Activated naive CD4-positive, alpha-beta T cell treated with anti-CD3 and anti-CD28 coated beads, Interleukin-2, amount 50 U/mL, for 24 hours (primary cell): ENCODE data around the gene C20orf173.
A peak's percentile ranks its signal among the peaks of the same experiment; 100 is the strongest.

Experiments used
- H3K27ac Mint-ChIP-seq: one replicate; pipeline ENCODE4 v1.8.0; 2021; ENCODE audit warnings: mild to moderate bottlenecking, mixed read lengths
- H3K27me3 Mint-ChIP-seq: one replicate; pipeline ENCODE4 v1.8.0; 2021; ENCODE audit warnings: mixed read lengths
- H3K36me3 Mint-ChIP-seq: one replicate; pipeline ENCODE4 v1.8.0; 2021; ENCODE audit warnings: mixed read lengths
- H3K4me1 Mint-ChIP-seq: one replicate; pipeline ENCODE4 v1.8.0; 2021; ENCODE audit warnings: mixed read lengths
- H3K4me3 Mint-ChIP-seq: one replicate; pipeline ENCODE4 v1.8.0; 2021; ENCODE audit warnings: mild to moderate bottlenecking, mixed read lengths
- H3K9me3 Mint-ChIP-seq: one replicate; pipeline ENCODE4 v1.8.0; 2021; ENCODE audit warnings: mixed read lengths

Gene C20orf173

GRCh38 chr20:35503841-35504561 is 25.5 kb downstream of the C20orf173 start:
- Mint-ChIP-seq H3K36me3 (peaks cover 33% of the 10 kb centered on the region), H3K4me1 (peaks cover 41% of the 10 kb centered on the region), H3K27ac (peak overlapping the region; percentile 56), H3K4me3 (no peak overlapping the region), H3K9me3 (no peaks in the 10 kb centered on the region), H3K27me3 (no peaks in the 10 kb centered on the region)

DNA sequence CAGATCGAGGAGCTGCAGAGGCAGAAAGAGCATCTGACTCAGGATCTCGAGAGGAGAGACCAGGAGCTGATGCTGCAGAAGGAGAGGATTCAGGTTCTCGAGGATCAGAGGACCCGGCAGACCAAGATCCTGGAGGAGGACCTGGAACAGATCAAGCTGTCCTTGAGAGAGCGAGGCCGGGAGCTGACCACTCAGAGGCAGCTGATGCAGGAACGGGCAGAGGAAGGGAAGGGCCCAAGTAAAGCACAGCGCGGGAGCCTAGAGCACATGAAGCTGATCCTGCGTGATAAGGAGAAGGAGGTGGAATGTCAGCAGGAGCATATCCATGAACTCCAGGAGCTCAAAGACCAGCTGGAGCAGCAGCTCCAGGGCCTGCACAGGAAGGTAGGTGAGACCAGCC is 26.2 kb downstream of the C20orf173 start:
- Mint-ChIP-seq H3K27me3 (no peaks in the 10 kb centered on the region), H3K4me3 (no peak overlapping the region), H3K4me1 (peaks cover 41% of the 10 kb centered on the region), H3K36me3 (peaks cover 33% of the 10 kb centered on the region), H3K9me3 (no peaks in the 10 kb centered on the region), H3K27ac (peak overlapping the region; percentile 38)

- peaks cover 30% of the 10 kb centered on the region for H3K36me3 Mint-ChIP-seq
- H3K27me3 Mint-ChIP-seq = no peaks in the 10 kb centered on the region
- H3K9me3 Mint-ChIP-seq = no peaks in the 10 kb centered on the region
- peaks cover 40% of the 10 kb centered on the region for H3K4me1 Mint-ChIP-seq
- no peak overlapping the region for H3K4me3 Mint-ChIP-seq
- peak overlapping the region; percentile 57 for H3K27ac Mint-ChIP-seq
These were observed 27.1 kb downstream of the C20orf173 start for GRCh38 chr20:35502352-35502751.

- no peak overlapping the region for H3K4me3 Mint-ChIP-seq
- H3K27me3 Mint-ChIP-seq = no peaks in the 10 kb centered on the region
- no peak overlapping the region for H3K27ac Mint-ChIP-seq
- H3K9me3 Mint-ChIP-seq = no peaks in the 10 kb centered on the region
- peaks cover 27% of the 10 kb centered on the region for H3K4me1 Mint-ChIP-seq
- H3K36me3 Mint-ChIP-seq = peaks cover 27% of the 10 kb centered on the region
These were observed 30.2 kb downstream of the C20orf173 start for GRCh38 chr20:35499271-35499670.

DNA sequence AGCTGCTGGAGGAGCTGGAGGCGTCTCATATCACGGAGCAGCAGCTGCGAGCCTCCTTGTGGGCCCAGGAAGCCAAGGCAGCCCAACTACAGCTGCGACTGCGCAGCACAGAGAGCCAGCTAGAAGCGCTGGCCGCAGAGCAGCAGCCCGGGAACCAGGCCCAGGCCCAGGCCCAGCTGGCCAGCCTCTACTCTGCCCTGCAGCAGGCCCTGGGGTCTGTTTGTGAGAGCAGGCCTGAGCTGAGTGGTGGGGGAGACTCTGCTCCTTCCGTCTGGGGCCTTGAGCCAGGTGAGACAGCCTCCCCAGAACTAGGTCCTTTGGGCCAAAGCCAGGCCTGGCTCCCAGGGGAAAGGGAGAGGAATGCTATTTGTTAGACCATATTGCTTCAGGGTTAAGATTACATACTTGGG is 31.7 kb downstream of the C20orf173 start:
- H3K4me1 Mint-ChIP-seq = peaks cover 26% of the 10 kb centered on the region
- no peak overlapping the region for H3K4me3 Mint-ChIP-seq
- peaks cover 21% of the 10 kb centered on the region for H3K36me3 Mint-ChIP-seq
- peak overlapping the region; percentile 60 for H3K27ac Mint-ChIP-seq
- no peaks in the 10 kb centered on the region for H3K27me3 Mint-ChIP-seq
- H3K9me3 Mint-ChIP-seq = no peaks in the 10 kb centered on the region

DNA sequence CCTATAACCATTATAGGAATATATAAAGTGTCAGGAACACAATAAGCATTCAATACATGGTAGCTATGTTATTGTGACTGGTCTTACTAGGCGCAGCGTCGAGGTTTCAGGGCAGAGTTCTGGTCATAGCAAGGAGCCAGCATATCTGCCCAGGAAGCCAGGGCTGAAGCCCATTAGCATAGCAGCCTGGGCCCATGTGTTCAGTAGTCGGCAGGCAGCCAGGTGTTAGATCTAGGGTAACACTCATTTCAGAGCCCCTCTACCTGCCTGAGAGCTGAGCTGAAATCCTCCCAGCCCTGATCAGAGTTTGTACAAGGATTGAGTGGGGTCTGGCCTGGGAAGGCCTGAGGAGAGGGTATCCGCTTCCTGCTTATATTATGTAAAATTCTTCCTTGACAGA is 32.1 kb downstream of the C20orf173 start:
- Mint-ChIP-seq H3K4me3 (no peak overlapping the region), H3K36me3 (peaks cover 20% of the 10 kb centered on the region), H3K9me3 (no peaks in the 10 kb centered on the region), H3K27ac (peak overlapping the region; percentile 60), H3K27me3 (no peaks in the 10 kb centered on the region), H3K4me1 (peaks cover 29% of the 10 kb centered on the region)

DNA sequence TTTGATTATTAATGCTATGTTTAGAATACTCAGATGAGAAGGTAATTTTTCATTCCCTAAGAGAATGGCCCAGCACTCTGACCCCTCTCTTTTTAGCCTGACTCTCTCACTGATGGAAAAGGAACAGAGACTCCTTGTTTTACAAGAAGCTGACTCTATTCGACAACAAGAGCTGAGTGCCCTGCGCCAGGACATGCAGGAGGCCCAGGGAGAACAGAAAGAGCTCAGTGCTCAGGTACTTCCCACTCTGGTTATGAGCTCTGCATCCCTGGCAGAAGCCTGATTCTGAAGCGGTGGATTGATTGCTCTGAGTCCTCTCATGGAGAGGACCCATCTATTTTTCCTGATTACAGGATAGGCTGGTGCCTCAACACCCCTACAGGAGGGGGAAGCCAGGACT is 33.0 kb downstream of the C20orf173 start:
- H3K9me3 Mint-ChIP-seq = no peaks in the 10 kb centered on the region
- no peak overlapping the region for H3K4me3 Mint-ChIP-seq
- H3K27ac Mint-ChIP-seq = no peak overlapping the region
- no peaks in the 10 kb centered on the region for H3K27me3 Mint-ChIP-seq
- H3K36me3 Mint-ChIP-seq = peaks cover 15% of the 10 kb centered on the region
- peaks cover 36% of the 10 kb centered on the region for H3K4me1 Mint-ChIP-seq

DNA sequence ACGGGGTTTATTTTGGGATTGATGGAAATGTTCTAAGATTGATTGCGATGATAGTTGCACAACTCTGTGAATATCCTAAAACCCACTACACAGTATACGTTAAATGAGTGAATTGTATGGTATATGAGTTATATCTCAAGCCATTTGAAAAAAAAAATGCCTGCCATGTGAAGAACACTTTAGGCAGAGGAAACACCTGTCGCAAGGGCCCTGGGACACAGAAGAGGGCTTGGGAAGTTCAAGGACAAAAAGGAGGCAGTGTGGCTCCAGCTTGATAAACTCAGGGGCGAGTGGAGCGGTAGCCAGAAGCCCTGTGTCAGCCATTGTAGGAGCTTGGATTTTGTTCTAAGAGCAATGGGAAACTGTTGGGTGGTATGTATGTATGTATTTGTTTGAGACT is 37.1 kb downstream of the C20orf173 start:
- peaks cover 73% of the 10 kb centered on the region for H3K4me1 Mint-ChIP-seq
- no peaks in the 10 kb centered on the region for H3K9me3 Mint-ChIP-seq
- H3K27me3 Mint-ChIP-seq = no peaks in the 10 kb centered on the region
- peak overlapping the region; percentile 99 for H3K27ac Mint-ChIP-seq
- peak overlapping the region; percentile 100 for H3K4me3 Mint-ChIP-seq
- peaks cover 17% of the 10 kb centered on the region for H3K36me3 Mint-ChIP-seq

- peak overlapping the region; percentile 100 for H3K4me3 Mint-ChIP-seq
- H3K36me3 Mint-ChIP-seq = peaks cover 17% of the 10 kb centered on the region
- peaks cover 78% of the 10 kb centered on the region for H3K4me1 Mint-ChIP-seq
- H3K27ac Mint-ChIP-seq = peak overlapping the region; percentile 99
- H3K27me3 Mint-ChIP-seq = no peaks in the 10 kb centered on the region
- H3K9me3 Mint-ChIP-seq = no peaks in the 10 kb centered on the region
These were observed 37.6 kb downstream of the C20orf173 start for GRCh38 chr20:35491823-35492222.

- Mint-ChIP-seq H3K9me3 (no peaks in the 10 kb centered on the region), H3K27me3 (no peaks in the 10 kb centered on the region), H3K27ac (peak overlapping the region; percentile 99), H3K4me3 (peak overlapping the region; percentile 100), H3K36me3 (peaks cover 17% of the 10 kb centered on the region), H3K4me1 (peaks cover 79% of the 10 kb centered on the region)
These were observed 38.7 kb downstream of the C20orf173 start for GRCh38 chr20:35490736-35491181.

GRCh38 chr20:35489717-35490116 is 39.7 kb downstream of the C20orf173 start:
- Mint-ChIP-seq H3K27ac (no peak overlapping the region), H3K9me3 (no peaks in the 10 kb centered on the region), H3K4me1 (peaks cover 71% of the 10 kb centered on the region), H3K36me3 (peaks cover 12% of the 10 kb centered on the region), H3K27me3 (no peaks in the 10 kb centered on the region), H3K4me3 (peak overlapping the region; percentile 79)

DNA sequence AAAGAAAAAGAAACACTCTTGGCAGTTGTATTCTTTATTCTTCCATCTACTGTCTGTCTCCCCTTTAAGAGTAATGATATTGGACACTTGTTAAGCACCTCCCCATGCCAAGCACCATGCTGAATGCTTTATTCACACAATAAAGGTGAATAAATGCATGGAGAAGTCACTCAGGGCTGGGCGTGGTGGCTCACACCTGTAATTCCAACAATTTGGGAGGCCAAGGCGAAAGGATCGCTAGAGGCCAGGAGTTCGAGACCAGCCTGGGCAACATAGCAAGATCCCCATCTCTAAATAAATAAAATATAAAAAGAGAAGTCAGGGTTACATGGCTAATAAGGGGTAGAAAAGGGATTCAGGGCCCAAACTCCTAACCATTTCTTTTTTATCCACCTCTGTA is 42.0 kb downstream of the C20orf173 start:
- Mint-ChIP-seq H3K4me3 (no peak overlapping the region), H3K36me3 (peaks cover 15% of the 10 kb centered on the region), H3K4me1 (peaks cover 65% of the 10 kb centered on the region), H3K9me3 (no peaks in the 10 kb centered on the region), H3K27me3 (no peaks in the 10 kb centered on the region), H3K27ac (peak overlapping the region; percentile 81)

- peak overlapping the region; percentile 52 for H3K27ac Mint-ChIP-seq
- H3K36me3 Mint-ChIP-seq = peaks cover 9% of the 10 kb centered on the region
- no peaks in the 10 kb centered on the region for H3K27me3 Mint-ChIP-seq
- no peaks in the 10 kb centered on the region for H3K9me3 Mint-ChIP-seq
- peaks cover 10% of the 10 kb centered on the region for H3K4me1 Mint-ChIP-seq
- no peak overlapping the region for H3K4me3 Mint-ChIP-seq
These were observed 49.7 kb downstream of the C20orf173 start for GRCh38 chr20:35479798-35480197.

DNA sequence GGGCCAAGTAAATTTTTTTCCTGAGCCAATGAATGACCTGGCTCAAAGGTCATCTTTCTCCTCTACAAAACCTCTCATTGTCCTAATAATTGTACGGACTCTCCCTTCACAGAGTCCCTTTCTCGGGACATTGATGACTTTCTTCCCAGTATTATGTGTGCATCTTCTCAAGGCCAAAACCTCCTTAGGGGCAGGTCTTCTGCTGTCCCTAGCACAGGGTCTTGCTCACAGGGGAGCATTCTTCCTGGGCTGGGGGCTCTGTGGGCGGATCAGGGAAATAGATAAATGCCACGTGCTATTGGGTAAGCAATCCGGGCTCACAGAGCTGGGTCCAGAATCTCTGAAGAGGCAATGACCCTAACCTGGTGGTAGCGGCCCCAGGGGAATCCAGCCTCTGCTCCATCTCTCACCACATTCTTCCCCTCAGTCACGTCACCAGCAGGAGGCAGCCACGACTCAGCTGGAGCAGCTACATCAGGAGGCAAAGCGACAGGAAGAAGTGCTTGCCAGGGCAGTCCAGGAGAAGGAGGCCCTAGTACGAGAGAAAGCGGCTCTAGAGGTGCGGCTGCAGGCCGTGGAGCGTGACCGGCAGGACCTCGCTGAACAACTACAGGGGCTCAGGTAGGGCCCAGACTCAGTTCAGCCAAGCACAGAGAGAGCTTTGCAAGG is 50.5 kb downstream of the C20orf173 start:
- Mint-ChIP-seq H3K4me3 (no peak overlapping the region), H3K9me3 (no peaks in the 10 kb centered on the region), H3K27me3 (no peaks in the 10 kb centered on the region), H3K27ac (peak overlapping the region; percentile 85), H3K36me3 (peaks cover 4% of the 10 kb centered on the region), H3K4me1 (peaks cover 6% of the 10 kb centered on the region)
